Tongue (tissue), 2 donors: ENCODE measurements around the gene RNF44. TPM values are rescaled to one million over a fixed set of nuclear protein-coding genes. Genes with fewer than 3 reads are reported as not detected.

Experiments
- small RNA-seq: library from RNA; depleted of rRNA; stranded (forward); fragments of <200 nt; gene quantifications from one replicate; pipeline ENCODE3, GENCODE V24; 2014; ENCODE audit warnings: low replicate concordance
- total RNA-seq: library from RNA; depleted of rRNA; stranded (reverse); fragments of >200 nt; gene quantifications from one replicate; pipeline ENCODE4 v1.2.3, GENCODE V29; 2014

Gene RNF44
- total RNA-seq, 1 donor from 2014 or later = 12.3 TPM

Small RNA genes lying within 50 kb of the gene (small RNA-seq; reads per million reads assigned to genes)
- gene RF00019 (not detected), gene RN7SL684P (not detected)

Other genes starting within 250 kb of the RNF44 start
- gene KIAA1191, start 175.6 kb downstream of the RNF44 start, total RNA-seq = 31.7 TPM
- 10.6 TPM for gene ARL10, start 171.9 kb downstream of the RNF44 start, total RNA-seq
- gene NOP16, start 148.8 kb downstream of the RNF44 start, total RNA-seq = 4.6 TPM
- gene HIGD2A, start 148.7 kb downstream of the RNF44 start, total RNA-seq = 90.5 TPM
- gene CLTB, start 120.9 kb downstream of the RNF44 start, total RNA-seq = 84.7 TPM
- 24.2 TPM for gene FAF2, start 89.0 kb downstream of the RNF44 start, total RNA-seq
- not detected for gene CDHR2, start 11.9 kb upstream of the RNF44 start, total RNA-seq
- gene GPRIN1, start 72.8 kb upstream of the RNF44 start, total RNA-seq = 0.72 TPM
- not detected for gene SNCB, start 93.1 kb upstream of the RNF44 start, total RNA-seq
- gene EIF4E1B, start 93.3 kb upstream of the RNF44 start, total RNA-seq = not detected
- gene TSPAN17, start 110.1 kb upstream of the RNF44 start, total RNA-seq = 20.5 TPM